MCF 10A (cell line): Measurements from ENCODE around the gene MRGPRX2. TPM values are rescaled to one million over a fixed set of nuclear protein-coding genes. Genes with fewer than 3 reads are reported as not detected.
A peak's percentile ranks its signal among the peaks of the same experiment; 100 is the strongest.

Experiments used
- BruUV-seq: library from RNA; stranded (reverse); fragments of 400-500 nt; replicated peaks from 2 replicates; lab custom pipeline; 2021; lab: Mats Ljungman, UMichigan
- CTCF ChIA-PET: fragments of 300-600 bp; sonication (Branson Sonifier 250); formaldehyde crosslinking; extraction: SDS; loops from one replicate; lab custom pipeline; 2021; ENCODE audit warnings: antibody characterized with exemption, inconsistent platforms; lab: Yijun Ruan, JAX
- POLR2A ChIA-PET: fragments of 300-600, 350-650 bp; sonication (Branson Sonifier 250); formaldehyde crosslinking; extraction: SDS; loops from one replicate; lab custom pipeline; 2020; ENCODE audit warnings: antibody characterized with exemption, inconsistent platforms; lab: Yijun Ruan, JAX
- DNase-seq: peaks from one replicate; pipeline ENCODE4 v3.0.0-alpha.2; 2018; ENCODE audit not compliant: unreplicated experiment
- H3K27ac Mint-ChIP-seq: one replicate; pipeline ENCODE4 v1.8.0; 2022; ENCODE audit warnings: mild to moderate bottlenecking, low read depth, mixed read lengths; ENCODE audit not compliant: unreplicated experiment
- H3K27me3 Mint-ChIP-seq: one replicate; pipeline ENCODE4 v1.8.0; 2022; ENCODE audit warnings: mixed read lengths; ENCODE audit not compliant: insufficient read depth, unreplicated experiment
- H3K36me3 Mint-ChIP-seq: one replicate; pipeline ENCODE4 v1.8.0; 2022; ENCODE audit warnings: mild to moderate bottlenecking, moderate library complexity, mixed read lengths; ENCODE audit not compliant: insufficient read depth, unreplicated experiment
- H3K4me1 Mint-ChIP-seq: one replicate; pipeline ENCODE4 v1.8.0; 2022; ENCODE audit warnings: mixed read lengths; ENCODE audit not compliant: insufficient read depth, unreplicated experiment
- H3K4me3 Mint-ChIP-seq: one replicate; pipeline ENCODE4 v1.8.0; 2022; ENCODE audit warnings: mild to moderate bottlenecking, moderate library complexity, mixed read lengths; ENCODE audit not compliant: unreplicated experiment
- H3K9me3 Mint-ChIP-seq: one replicate; pipeline ENCODE4 v1.8.0; 2022; ENCODE audit warnings: mixed read lengths; ENCODE audit not compliant: unreplicated experiment
- intact Hi-C: fragments of 100-400 bp; cut with micrococcal nuclease; formaldehyde crosslinking; loops from 2 replicates; pipeline ENCODE4 v1.14.1; 2022
- total RNA-seq: library from RNA; stranded (reverse); gene quantifications from 2 replicates; pipeline ENCODE4 v1.2.3, GENCODE V29; 2022
- TF ChIP-seq, protein P1 (sequence below): fragments of 200-600 bp; IDR thresholded peaks from one replicate; pipeline ENCODE4 v1.8.0; 2022; ENCODE audit warnings: antibody characterized with exemption, mild to moderate bottlenecking; ENCODE audit not compliant: unreplicated experiment

The MRGPRX2 gene
- total RNA-seq, 1 experiment from 2014 or later: not detected

DNA sequence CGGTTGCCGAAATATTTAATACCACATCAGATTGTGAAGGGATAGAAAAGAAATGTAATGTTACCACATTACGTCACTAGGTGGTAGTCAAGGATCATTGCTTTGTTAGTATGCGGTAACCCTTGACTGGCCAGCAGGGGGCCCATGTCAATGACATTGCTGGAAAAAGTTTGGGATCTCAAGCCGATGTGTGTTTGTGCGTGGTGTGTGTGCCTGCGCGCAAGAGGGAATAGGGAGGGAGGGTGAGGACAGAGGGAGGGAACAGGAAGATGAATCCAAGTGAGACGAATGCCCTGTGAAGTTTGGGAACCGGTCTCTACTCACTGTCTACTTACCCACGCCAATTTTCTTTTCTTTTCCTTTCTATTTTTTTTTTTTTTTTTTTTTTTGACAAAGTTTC lies 10.7 kb upstream of the MRGPRX2 start:
- peak overlapping the region; percentile 26 for H3K4me3 Mint-ChIP-seq

DNA sequence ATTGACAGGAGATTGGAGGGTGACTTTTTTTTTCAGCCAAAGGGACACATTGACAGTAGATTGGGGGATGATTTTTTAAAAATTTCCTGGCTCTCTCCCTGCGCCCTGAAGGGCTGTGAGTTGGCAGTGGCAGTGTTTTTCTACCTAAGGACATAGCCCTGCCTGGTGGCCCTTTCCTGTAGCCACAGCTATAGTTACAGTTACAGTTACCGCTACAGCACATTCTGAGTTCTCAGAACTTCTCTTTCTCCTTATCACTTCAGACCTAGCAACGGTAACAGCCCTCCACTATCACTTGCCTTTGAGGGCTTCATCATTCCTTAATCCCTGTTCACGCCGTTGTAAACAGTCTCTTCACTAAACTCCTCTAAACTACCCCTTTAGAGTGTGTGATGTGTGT lies 684 bp downstream of the MRGPRX2 start:
- no peak overlapping the region for H3K27ac Mint-ChIP-seq
- BruUV-seq: no TSS peak
- TF ChIP-seq, protein P1, sequence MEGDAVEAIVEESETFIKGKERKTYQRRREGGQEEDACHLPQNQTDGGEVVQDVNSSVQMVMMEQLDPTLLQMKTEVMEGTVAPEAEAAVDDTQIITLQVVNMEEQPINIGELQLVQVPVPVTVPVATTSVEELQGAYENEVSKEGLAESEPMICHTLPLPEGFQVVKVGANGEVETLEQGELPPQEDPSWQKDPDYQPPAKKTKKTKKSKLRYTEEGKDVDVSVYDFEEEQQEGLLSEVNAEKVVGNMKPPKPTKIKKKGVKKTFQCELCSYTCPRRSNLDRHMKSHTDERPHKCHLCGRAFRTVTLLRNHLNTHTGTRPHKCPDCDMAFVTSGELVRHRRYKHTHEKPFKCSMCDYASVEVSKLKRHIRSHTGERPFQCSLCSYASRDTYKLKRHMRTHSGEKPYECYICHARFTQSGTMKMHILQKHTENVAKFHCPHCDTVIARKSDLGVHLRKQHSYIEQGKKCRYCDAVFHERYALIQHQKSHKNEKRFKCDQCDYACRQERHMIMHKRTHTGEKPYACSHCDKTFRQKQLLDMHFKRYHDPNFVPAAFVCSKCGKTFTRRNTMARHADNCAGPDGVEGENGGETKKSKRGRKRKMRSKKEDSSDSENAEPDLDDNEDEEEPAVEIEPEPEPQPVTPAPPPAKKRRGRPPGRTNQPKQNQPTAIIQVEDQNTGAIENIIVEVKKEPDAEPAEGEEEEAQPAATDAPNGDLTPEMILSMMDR: no peak
- no peak for DNase-seq
- no peaks in the 10 kb centered on the region for H3K4me1 Mint-ChIP-seq
- H3K4me3 Mint-ChIP-seq: no peak overlapping the region
- ChIA-PET CTCF (interaction anchor here (0.9 to 3.4 kb wide), 3 partner anchors 11 to 501 kb away, joined by 3 to 19 read pairs (median 3); no protein-coding TSS in a partner anchor), POLR2A (no interaction called here)
- peaks cover 6% of the 10 kb centered on the region for H3K36me3 Mint-ChIP-seq
- intact Hi-C loops: no loop called here
- H3K27me3 Mint-ChIP-seq: peaks cover 99% of the 10 kb centered on the region
- no peaks in the 10 kb centered on the region for H3K9me3 Mint-ChIP-seq

More for the DNA sequence above, 10.7 kb upstream of the MRGPRX2 start:
- no peak overlapping the region for H3K27ac Mint-ChIP-seq
- no TSS peak for BruUV-seq
- intact Hi-C loops: loop anchor here (1.0 to 10.0 kb wide), 6 partner anchors 46 to 674 kb away; partner anchors contain the start of gene ZDHHC13
- ChIA-PET CTCF (interaction anchor here (0.6 to 13.5 kb wide), 93 partner anchors 10 to 1320 kb away, joined by 3 to 464 read pairs (median 4); partner anchors contain the start of genes MRGPRX2 and ZDHHC13), POLR2A (interaction anchor here (0.6 to 1.2 kb wide), 3 partner anchors 56 to 484 kb away, joined by 3 read pairs; no protein-coding TSS in a partner anchor)
- peaks cover 54% of the 10 kb centered on the region for H3K27me3 Mint-ChIP-seq
- peak; percentile 90 for DNase-seq
- TF ChIP-seq, protein P1: peak; percentile 98
- no peaks in the 10 kb centered on the region for H3K9me3 Mint-ChIP-seq
- H3K4me1 Mint-ChIP-seq: no peaks in the 10 kb centered on the region
- H3K36me3 Mint-ChIP-seq: no peaks in the 10 kb centered on the region

DNA sequence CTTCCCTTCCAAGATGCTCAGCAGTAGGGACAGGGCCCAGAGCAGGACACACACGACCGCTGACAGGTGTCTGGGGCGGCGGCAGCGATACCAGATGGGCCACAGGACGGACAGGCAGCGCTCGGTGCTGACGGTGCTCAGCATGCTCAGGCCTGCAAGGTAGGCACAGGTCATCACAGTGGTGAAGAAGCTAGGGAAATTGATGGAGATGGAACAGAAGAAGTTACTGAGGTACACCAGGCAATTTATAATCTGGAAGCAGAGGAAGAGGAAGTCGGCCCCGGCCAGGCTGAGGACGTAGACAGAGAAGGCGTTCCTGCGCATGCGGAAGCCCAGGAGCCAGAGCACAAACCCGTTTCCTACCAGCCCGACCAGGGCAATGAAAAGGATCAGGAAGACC lies 4.6 kb downstream of the MRGPRX2 start:
- POLR2A ChIA-PET: interaction anchor here (0.5 kb wide), 1 partner anchor 112 kb away, joined by 3 read pairs; no protein-coding TSS in a partner anchor
- intact Hi-C loops: no loop called here
- no peak overlapping the region for H3K27ac Mint-ChIP-seq

DNA sequence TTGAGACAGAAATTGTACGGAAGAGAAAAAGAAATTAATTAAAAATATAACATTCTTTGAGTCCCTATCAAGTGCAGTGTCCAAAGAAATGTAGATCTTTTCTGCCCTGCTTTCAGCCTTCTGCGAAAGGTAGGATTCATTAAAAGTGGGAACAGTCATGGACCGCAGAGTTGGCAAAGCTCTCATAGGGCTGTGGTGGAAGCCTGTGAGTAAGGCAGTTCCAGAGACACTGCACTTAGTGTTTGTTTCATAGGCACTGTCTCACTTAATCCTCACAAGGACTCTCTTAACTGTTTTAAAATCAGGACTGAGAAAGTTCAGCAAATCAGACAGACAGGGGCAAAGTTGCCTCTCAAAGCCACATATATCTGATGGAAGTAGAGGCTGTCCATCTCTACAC lies 5.5 kb downstream of the MRGPRX2 start:
- peaks cover 13% of the 10 kb centered on the region for H3K9me3 Mint-ChIP-seq
- BruUV-seq: no TSS peak
- no peak overlapping the region for H3K27ac Mint-ChIP-seq
- DNase-seq: no peak
- TF ChIP-seq, protein P1: no peak
- no peaks in the 10 kb centered on the region for H3K36me3 Mint-ChIP-seq
- H3K4me3 Mint-ChIP-seq: no peak overlapping the region
- no peaks in the 10 kb centered on the region for H3K4me1 Mint-ChIP-seq
- H3K27me3 Mint-ChIP-seq: peaks cover 92% of the 10 kb centered on the region
- CTCF ChIA-PET: interaction anchor here (4.2 kb wide), 1 partner anchor 16 kb away, joined by 29 read pairs; no protein-coding TSS in a partner anchor
- intact Hi-C loops: no loop called here
- POLR2A ChIA-PET: no interaction called here

More for the DNA sequence above, 4.6 kb downstream of the MRGPRX2 start:
- TF ChIP-seq, protein P1: no peak
- BruUV-seq: no TSS peak
- Mint-ChIP-seq H3K4me1 (no peaks in the 10 kb centered on the region), H3K4me3 (no peak overlapping the region), H3K36me3 (peaks cover 5% of the 10 kb centered on the region), H3K27me3 (peaks cover 92% of the 10 kb centered on the region), H3K9me3 (peaks cover 13% of the 10 kb centered on the region)
- no peak for DNase-seq
- CTCF ChIA-PET: interaction anchor here (3.6 kb wide), 1 partner anchor 15 kb away, joined by 19 read pairs; no protein-coding TSS in a partner anchor
